HepG2 (cell line): ENCODE data around the gene PDILT. TPM values are rescaled to one million over a fixed set of nuclear protein-coding genes. Genes with fewer than 3 reads are reported as not detected.

Source experiments
- ATAC-seq: fragments of 200-7000 bp; cut with Tn5 transposase; 3 replicates; pipeline ENCODE4 v1.9.1; 2020; ENCODE audit warnings: mild to moderate bottlenecking, moderate library complexity
- BruUV-seq: library from RNA; stranded (reverse); fragments of 400-500 nt; replicated peaks from 2 replicates; lab custom pipeline; 2021; lab: Mats Ljungman, UMichigan
- CTCF ChIA-PET: fragments of 300-600 bp; formaldehyde crosslinking; extraction: SDS; loops from one replicate; lab custom pipeline; 2021; ENCODE audit warnings: low total read pairs, inconsistent platforms, low intra/inter-chr PET ratio; lab: Yijun Ruan, JAX
- POLR2A ChIA-PET: fragments of 350-600 bp; sonication (Branson Sonifier 250); formaldehyde crosslinking; loops from one replicate; lab custom pipeline; 2020; ENCODE audit warnings: antibody characterized with exemption, inconsistent platforms; lab: Yijun Ruan, JAX
- DNase-seq: peaks from one replicate; pipeline ENCODE4 v3.0.0-alpha.2; 2015; ENCODE audit warnings: low spot score
- FAIRE-seq: peaks from 3 replicates; lab custom pipeline; 2011; peaks lifted over from hg19 to GRCh38; lab: Jason Lieb, UNC
- H2AFZ ChIP-seq: one replicate; pipeline ENCODE4 v1.6.1; 2011; ENCODE audit warnings: low read length, inconsistent platforms
- H3K27ac ChIP-seq: fragments of 300-600 bp; 3 replicates; pipeline ENCODE4 v1.8.0; 2011; ENCODE audit warnings: mixed run types, mild to moderate bottlenecking, mixed read lengths, low read length, inconsistent platforms; ENCODE audit not compliant: insufficient read depth; ENCODE audit errors: extremely low read length
- H3K27me3 ChIP-seq, 2 experiments: fragments of 200-600 bp in 1 of 2; 2 replicates in 1 of 2; 3 replicates in 1 of 2; pipeline versions ENCODE4 v1.6.0 to v1.8.0; 2011; ENCODE audit warnings: low read length in 2 of 2, mild to moderate bottlenecking in 2 of 2, moderate library complexity in 2 of 2, inconsistent platforms in 1 of 2; ENCODE audit not compliant: insufficient read depth in 2 of 2, control insufficient read depth in 1 of 2
- H3K36me3 ChIP-seq, 2 experiments: fragments of 200-600 bp in 1 of 2; replicated peaks in 1 of 2; 2 replicates in 1 of 2; 3 replicates in 1 of 2; pipeline versions ENCODE4 v1.5.1 to v1.8.0; 2011; ENCODE audit warnings: low read length in 2 of 2, inconsistent platforms in 1 of 2; ENCODE audit not compliant: insufficient read depth in 2 of 2, control insufficient read depth in 1 of 2
- H3K4me1 ChIP-seq: 2 replicates; pipeline ENCODE4 v1.5.1; 2012; ENCODE audit warnings: low read length, inconsistent platforms; ENCODE audit not compliant: insufficient read depth
- H3K4me2 ChIP-seq: 2 replicates; pipeline ENCODE4 v1.6.0; 2011; ENCODE audit warnings: low read depth, low read length, inconsistent platforms
- H3K4me3 ChIP-seq, 3 experiments: fragments of 200-600 bp in 1 of 3; sonication (generic), shearing (Covaris generic) in 1 of 3; replicated peaks in 1 of 3; 2 replicates each; pipeline ENCODE4 v1.5.1; 2011 to 2016; ENCODE audit warnings: low read length in 3 of 3, inconsistent platforms in 2 of 3, low read depth in 2 of 3, mild to moderate bottlenecking in 2 of 3, control low read depth in 1 of 3, mixed read lengths in 1 of 3; ENCODE audit not compliant: insufficient read depth in 1 of 3
- H3K79me2 ChIP-seq: one replicate; pipeline ENCODE4 v1.6.1; 2011; ENCODE audit warnings: low read length, inconsistent platforms; ENCODE audit not compliant: insufficient read depth
- H3K9ac ChIP-seq: 2 replicates; pipeline ENCODE4 v1.6.0; 2011; ENCODE audit warnings: mild to moderate bottlenecking, low read depth, low read length, inconsistent platforms; ENCODE audit not compliant: insufficient read depth
- H3K9me3 ChIP-seq: 2 replicates; pipeline ENCODE4 v1.5.1; 2012; ENCODE audit warnings: mild to moderate bottlenecking, low read length
- H4K20me1 ChIP-seq: 2 replicates; pipeline ENCODE4 v1.6.0; 2011; ENCODE audit warnings: inconsistent platforms, mild to moderate bottlenecking, low read length, moderate library complexity; ENCODE audit not compliant: insufficient read depth
- ADNP ChIP-seq: sonication (generic); formaldehyde crosslinking; IDR thresholded peaks from 2 replicates; pipeline ENCODE4 v1.4.0; 2020; ENCODE audit warnings: missing genetic modification reagents
- FOXA3 ChIP-seq: IDR thresholded peaks from 2 replicates; pipeline ENCODE4 v1.6.1; 2016; ENCODE audit warnings: missing genetic modification reagents, missing compliant biosample characterization
- GTF2F1 ChIP-seq: fragments of 150-350 bp; IDR thresholded peaks from 2 replicates; pipeline ENCODE4 v1.6.1; 2014; ENCODE audit warnings: low read length
- TFDP2 ChIP-seq: sonication (generic); formaldehyde crosslinking; IDR thresholded peaks from 2 replicates; pipeline ENCODE4 v1.4.0; 2020; ENCODE audit warnings: missing genetic modification reagents
- ZNF142 ChIP-seq: sonication (generic); formaldehyde crosslinking; IDR thresholded peaks from 2 replicates; pipeline ENCODE4 v1.4.0; 2020; ENCODE audit warnings: missing genetic modification reagents
- ZNF225 ChIP-seq: sonication (generic); formaldehyde crosslinking; IDR thresholded peaks from 2 replicates; pipeline ENCODE4 v1.4.0; 2020; ENCODE audit warnings: mild to moderate bottlenecking, missing genetic modification reagents
- ZNF746 ChIP-seq: sonication (generic); formaldehyde crosslinking; IDR thresholded peaks from 2 replicates; pipeline ENCODE4 v1.8.0; 2022; ENCODE audit warnings: mild to moderate bottlenecking, missing genetic modification reagents
- WGBS: methylation state at CpG from one replicate; pipeline ENCODE4 v1.1.6; 2017; ENCODE audit warnings: low lambda C conversion rate; 5-methylcytosine and 5-hydroxymethylcytosine counted together
- in situ Hi-C: cut with HindIII; loops from 2 replicates; pipeline ENCODE4 v1.10.0; 2017; ENCODE audit warnings: low pct_unique_long_range_greater_than_20kb; ENCODE audit not compliant: extremely low pct_ligation_motif_present
- intact Hi-C: fragments of 100-400 bp; cut with micrococcal nuclease; formaldehyde crosslinking; loops from one replicate; pipeline ENCODE4 v1.10.0; 2022; ENCODE audit not compliant: unreplicated experiment
- polyA plus RNA-seq, 8 experiments: library from polyadenylated mRNA; depleted of rRNA in 3 of 8; stranded (reverse) in 7 of 8; unstranded in 1 of 8; fragments of >200 nt; fragmentation: Illumina TruSeq in 4 of 8; extraction: Trizol in 4 of 8; gene quantifications; 2 replicates each; pipeline versions ENCODE4 v1.2.1 to v1.2.3, GENCODE V29; 2011 to 2016; ENCODE audit warnings: low read depth in 4 of 8, missing spikeins in 1 of 8, mixed read lengths in 1 of 8; ENCODE audit not compliant: insufficient read depth in 1 of 8
- total RNA-seq, 5 experiments: library from RNA; depleted of rRNA; stranded (reverse); fragments of >200 nt; fragmentation: Illumina TruSeq; extraction: Trizol; gene quantifications; 2 replicates each; pipeline ENCODE4 v1.2.3, GENCODE V29; 2016; ENCODE audit warnings: low read depth in 1 of 5

The PDILT gene
- total and polyA plus RNA-seq, 2 of the 13 experiments (the other 11 are each of a cell fraction or from before 2014, with no cell fraction given), result not detected

- POLR2A ChIA-PET, result no interaction called here
- no peak overlapping the region for H2AFZ ChIP-seq
- FAIRE-seq, result no peak
- TF ChIP-seq TFDP2, result no peak
- TF ChIP-seq, all 625 proteins: peak for 0
- in situ Hi-C loops (no loop called here), intact Hi-C loops (no loop called here)
- Histone ChIP-seq H3K9me3 (no peaks in the 10 kb centered on the region), H3K79me2 (no peaks in the 10 kb centered on the region), H3K9ac (no peak overlapping the region), H3K4me3 (no peak overlapping the region), H3K27ac (no peak overlapping the region), H3K27me3 (peaks cover 0 to 14% of the 10 kb centered on the region in 2 experiments; a peak in 2 of 5 replicates), H4K20me1 (no peaks in the 10 kb centered on the region), H3K36me3 (no peaks in the 10 kb centered on the region), H3K4me2 (no peak overlapping the region), H3K4me1 (peaks cover 12% of the 10 kb centered on the region)
- CTCF ChIA-PET, result no interaction called here
- 37% methylated on average over 8 of the region's 8 CpGs for WGBS
- DNase-seq, result no peak
- no peak for ATAC-seq
- BruUV-seq, result no TSS peak
These were observed 72.1 kb downstream of the PDILT start for GRCh38 chr16:20332411-20332810.

GRCh38 chr16:20331635-20332034, 72.9 kb downstream of the PDILT start:
- H3K4me3 ChIP-seq, result no peak overlapping the region
- no peak overlapping the region for H3K27ac ChIP-seq
- ATAC-seq, result no peak
- intact Hi-C loops, result no loop called here
- H3K4me1 ChIP-seq, result peaks cover 20% of the 10 kb centered on the region
- BruUV-seq, result no TSS peak
- H3K9ac ChIP-seq, result no peak overlapping the region
- H3K27me3 ChIP-seq, result peaks cover 0 to 10% of the 10 kb centered on the region in 2 experiments; a peak in 2 of 5 replicates
- FAIRE-seq, result no peak
- ChIA-PET POLR2A (no interaction called here), CTCF (no interaction called here)
- no peaks in the 10 kb centered on the region for H3K36me3 ChIP-seq
- H3K79me2 ChIP-seq, result no peaks in the 10 kb centered on the region
- no peaks in the 10 kb centered on the region for H4K20me1 ChIP-seq
- H3K9me3 ChIP-seq, result no peaks in the 10 kb centered on the region
- in situ Hi-C loops, result no loop called here
- DNase-seq, result no peak
- no peak overlapping the region for H2AFZ ChIP-seq
- no peak overlapping the region for H3K4me2 ChIP-seq
- 29% methylated on average over 5 of the region's 5 CpGs for WGBS
- no peak for TF ChIP-seq FOXA3 (CRISPR knock-in tag)
- TF ChIP-seq ADNP (CRISPR knock-in tag), result no peak
- no peak for TF ChIP-seq GTF2F1
- TF ChIP-seq ZNF225 (CRISPR knock-in tag), result no peak
- TF ChIP-seq ZNF142 (CRISPR knock-in tag), result no peak
- no peak for TF ChIP-seq ZNF746 (CRISPR knock-in tag)
